Stimulated activated CD4-positive, alpha-beta T cell treated with anti-CD3 and anti-CD28 coated beads, Interleukin-2, amount 100 ng/mL, for 24 hours (primary cell): Measurements from ENCODE around the gene LEFTY2.
A peak's percentile ranks its signal among the peaks of the same experiment; 100 is the strongest.
"Not testable (repeated sequence)": the region's sequence is repeated elsewhere in the genome, so short reads cannot be mapped to it uniquely, and the experiment has no call there.

ENCODE experiments used
- DNase-seq, 2 donors: peaks; one replicate each; pipeline ENCODE4 v3.0.0-alpha.2; 2020

Gene LEFTY2

DNA sequence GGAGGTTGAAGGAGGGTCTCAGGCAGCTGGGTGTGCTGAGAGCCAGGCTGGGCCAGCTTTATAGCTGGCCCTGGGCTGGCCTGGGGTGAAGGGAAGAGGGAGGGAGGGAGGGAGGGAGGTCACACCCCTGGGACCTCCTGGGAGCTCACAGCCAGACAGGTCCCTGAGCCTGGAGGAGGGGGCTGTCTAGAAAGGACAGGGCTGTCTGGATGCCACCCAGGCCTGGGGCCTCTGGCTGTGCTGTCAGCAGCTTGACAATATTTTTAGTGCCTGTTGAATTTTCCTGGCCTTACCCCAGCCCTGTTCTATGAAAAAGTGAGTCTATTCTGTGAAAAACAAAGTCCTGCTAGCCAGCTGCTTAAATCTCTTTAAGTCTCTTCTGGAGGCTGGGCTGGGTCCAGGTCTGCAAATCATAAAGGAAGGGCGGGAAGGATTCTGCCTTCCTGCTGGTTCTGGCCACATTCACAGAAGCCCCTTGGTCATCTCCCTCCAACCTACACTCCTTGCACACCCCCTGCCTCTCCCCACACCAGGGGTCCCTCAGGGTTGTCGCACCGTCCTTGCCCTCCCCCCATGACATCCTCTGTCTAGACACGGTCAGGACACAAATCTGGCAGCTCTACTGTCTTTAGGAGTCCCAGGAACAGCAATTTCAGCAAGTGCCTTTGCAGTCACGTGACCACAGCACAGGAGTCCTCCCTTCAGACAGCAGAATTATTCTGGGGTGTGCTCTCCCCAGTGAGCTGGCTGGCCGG is at the start of gene LEFTY2:
Gene LEFTY2 (minus strand): TSS at position 34 of the 755 bp plus-strand sequence. CDS start 80 bp downstream, outside the sequence.
- DNase-seq = no peak

DNA sequence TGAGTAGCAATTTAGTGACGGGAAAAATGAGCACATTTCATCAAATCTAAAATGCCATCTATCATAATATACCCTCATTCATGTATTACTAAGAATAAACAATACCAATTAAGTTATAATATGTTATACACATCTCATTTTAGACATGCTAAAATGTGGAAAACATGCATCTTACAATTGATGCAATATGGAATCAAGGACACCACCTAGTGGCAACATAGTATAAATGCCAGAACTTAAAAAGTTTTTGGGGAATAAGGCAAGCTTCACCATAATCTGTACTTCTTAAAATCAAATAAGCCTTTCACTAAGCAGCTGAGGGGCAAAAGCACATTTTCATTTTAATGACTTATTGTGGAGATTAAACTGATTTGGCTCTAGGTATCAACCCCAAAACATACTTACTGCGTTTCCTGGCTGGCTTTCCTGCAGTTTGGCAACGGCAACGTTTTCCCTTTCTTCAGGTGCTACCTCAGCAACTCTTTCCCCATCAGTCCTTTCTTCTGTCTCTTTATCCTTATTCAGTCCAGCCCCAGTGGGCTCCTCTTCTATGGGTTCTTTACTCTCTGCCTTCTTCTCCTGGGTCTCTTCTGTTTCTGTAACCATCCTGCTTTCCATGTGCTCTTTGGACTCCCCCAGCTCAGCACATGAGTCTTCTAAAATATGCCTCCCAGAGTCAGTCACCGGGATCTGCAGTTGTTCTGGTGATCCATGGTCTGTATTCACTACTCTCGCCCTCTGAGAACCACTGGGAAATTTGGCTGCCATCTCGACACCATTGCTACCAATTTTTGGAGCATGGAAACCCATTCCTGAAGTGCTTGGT is 46.7 kb upstream of the LEFTY2 start:
- DNase-seq = no peak

- no peak for DNase-seq
Observed at GRCh38 chr1:225981714-225982113, 40.7 kb upstream of the LEFTY2 start.

- no peak for DNase-seq
Observed at GRCh38 chr1:225980005-225980836, 39.2 kb upstream of the LEFTY2 start.

DNA sequence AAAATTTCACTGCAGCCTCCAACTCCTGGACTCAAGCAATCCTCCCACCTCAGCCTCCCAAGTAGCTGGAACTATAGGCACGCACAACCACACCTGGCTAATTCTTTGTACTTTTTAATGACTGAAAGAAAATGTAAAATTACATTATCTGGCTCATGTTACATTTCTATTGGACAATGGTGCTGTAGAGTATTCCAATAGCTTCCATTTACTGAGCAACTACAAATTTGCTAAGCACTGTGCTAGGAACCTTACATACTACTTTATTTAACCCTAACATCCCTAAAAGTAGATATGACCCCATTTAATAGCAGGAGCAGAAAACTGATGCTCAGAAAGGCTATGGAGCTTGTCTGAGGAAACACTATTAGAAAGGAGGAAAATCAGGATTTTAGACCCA is 38.4 kb upstream of the LEFTY2 start:
- no peak for DNase-seq

DNA sequence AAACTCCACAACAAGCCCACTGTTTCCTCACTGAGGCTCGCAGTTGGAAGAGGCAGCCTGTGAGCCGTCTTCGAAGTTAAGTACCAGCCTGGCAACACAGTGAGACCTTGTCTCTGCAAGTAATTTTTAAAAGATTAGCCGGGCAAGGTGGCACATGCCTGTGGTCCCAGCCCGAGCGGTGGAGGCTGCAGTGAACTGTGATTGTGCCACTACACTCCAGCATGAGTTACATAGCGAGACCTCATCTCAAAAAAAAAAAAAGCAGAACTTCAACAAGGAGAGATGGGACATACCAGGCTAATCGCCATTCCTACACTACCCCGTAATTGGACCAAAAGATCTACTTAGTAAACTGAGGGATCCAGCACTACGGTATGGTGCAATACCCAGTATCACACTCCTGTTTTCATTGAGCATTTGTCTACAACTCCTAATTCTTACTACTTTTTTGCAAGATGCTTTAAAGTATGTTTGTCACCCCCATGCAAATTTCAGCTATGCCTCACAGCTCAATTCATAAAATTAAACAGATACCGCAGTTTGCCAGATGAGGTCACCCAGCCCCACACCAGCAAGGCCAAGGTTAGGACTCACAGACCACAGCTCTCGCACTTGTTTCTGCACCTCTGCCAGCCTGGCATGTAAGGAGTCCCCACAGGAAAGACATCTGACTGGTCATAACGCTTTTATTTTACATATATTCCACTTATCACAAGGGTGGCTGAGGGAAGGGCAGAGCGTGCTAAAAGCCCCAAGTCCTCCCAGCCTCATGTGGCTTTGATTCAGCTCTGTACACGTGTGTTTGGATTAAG is 37.1 kb upstream of the LEFTY2 start:
- no peak for DNase-seq

DNA sequence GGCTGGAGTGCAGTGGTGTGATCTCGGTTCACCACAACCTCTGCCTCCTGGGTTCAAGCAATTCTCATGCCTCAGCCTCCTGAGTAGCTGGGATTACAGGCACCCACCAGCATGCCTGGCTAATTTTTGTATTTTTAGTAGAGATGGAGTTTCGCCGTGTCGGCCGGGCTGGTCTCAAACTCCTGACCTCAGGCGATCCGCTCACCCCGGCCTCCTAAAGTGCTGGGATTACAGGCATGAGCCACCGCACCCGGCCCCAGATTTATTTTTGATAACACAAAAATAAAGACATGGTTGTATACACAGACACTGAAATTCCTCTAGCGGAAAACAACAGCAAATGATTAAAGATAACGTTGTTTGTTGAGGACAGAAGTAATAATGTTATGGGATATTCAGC is 34.1 kb upstream of the LEFTY2 start:
- DNase-seq = not testable (repeated sequence)

GRCh38 chr1:225974454-225974853 is 33.4 kb upstream of the LEFTY2 start:
- no peak for DNase-seq

DNA sequence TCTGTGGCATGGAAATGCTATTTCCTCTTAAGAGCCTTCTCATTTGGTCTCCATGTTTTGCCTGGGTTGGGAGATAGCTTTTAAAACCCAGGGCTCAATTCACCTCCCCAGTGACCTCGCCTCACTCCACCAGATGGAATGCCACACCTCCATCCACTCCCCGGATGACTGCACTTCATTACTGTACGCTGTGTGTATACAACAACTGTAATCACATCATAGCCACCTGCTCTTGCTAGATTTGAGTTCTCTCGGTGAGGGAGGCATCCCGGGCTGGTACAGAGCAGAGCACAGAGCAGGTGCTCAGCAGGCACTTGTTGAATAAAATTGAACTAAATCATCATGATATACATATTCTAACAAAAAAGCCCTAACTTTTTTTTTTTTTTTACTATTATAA is 32.1 kb upstream of the LEFTY2 start:
- DNase-seq = no peak

DNA sequence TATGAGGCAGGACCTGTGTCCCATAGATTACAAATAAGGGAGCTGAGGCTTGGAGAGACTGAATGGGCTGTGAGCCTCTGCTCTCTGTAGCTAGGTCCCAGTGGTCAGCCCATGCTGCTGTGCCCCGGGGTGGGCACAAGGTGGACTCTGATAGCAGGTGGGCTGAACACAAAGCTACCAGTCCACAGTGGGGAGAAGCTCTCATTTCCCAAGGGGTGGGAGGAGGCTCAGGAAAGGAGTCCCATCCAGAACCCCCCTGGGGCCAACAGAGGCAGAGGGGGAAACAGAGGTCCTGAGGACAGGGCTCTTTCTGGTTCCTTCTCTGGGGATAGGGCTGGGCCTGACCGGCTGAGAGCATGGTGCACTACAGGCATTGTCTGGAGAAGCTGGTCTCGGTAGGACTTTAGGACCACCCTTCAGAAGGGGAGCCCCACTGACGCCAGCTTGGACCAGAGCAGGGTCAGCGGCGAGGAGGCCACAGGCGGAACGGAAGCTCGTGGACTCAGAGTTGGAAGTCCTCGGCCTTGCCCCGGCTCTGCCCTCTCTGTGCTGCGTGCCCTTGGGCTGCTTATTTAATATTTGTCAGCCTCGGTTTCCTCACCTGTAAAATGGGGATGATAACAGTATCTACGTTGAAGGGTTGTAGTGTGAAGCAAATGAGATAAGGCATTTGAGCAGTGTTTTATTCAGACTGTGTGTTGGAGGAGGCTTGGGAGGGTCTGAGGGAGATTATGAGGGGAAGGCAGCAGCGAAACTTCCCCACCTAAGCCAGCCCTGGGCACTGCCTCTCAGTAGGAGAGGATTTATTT is 31.5 kb upstream of the LEFTY2 start:
- DNase-seq = no peak

DNA sequence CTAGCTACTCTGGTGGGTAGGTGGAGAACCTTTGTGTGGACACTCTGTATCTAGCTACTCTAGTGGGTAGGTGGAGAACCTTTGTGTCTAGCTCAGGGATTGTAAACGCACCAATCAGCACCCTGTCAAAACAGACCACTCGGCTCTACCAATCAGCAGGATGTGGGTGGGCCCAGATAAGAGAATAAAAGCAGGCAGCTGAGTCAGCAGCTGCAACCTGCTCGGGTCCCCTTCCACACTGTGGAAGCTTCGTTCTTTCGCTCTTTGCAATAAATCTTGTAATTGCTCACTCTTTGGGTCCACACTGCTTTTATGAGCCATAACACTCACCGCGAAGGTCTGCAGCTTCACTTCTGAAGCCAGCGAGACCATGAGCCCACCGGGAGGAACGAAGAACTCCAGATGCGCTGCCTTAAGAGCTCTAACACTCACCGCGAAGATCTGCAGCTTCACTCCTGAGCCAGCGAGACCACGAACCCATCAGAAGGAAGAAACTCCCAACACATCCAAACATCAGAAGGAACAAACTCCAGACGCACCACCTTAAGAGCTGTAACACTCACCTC is 29.7 kb upstream of the LEFTY2 start:
- DNase-seq = not testable (repeated sequence)

GRCh38 chr1:225969751-225970150 is 28.7 kb upstream of the LEFTY2 start:
- DNase-seq = not testable (repeated sequence)

DNA sequence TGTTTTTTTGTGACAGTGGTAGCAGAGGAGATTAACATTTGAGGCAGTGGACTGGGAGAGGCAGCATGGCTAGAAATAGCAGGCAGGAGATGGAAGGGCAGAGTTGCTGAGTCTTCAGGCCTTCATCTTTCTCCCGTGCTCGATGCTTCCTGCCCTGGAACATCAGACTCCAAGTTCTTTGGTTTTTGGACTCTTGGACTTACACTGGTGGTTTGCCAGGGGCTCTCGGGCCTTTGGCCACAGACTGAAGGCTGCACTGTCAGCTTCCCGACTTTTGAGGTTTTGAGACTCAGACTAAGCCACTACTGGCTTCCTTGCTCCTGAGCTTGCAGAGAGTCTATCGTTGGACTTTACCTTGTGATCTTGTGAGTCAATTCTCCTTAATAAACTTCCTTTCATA is 24.2 kb upstream of the LEFTY2 start:
- no peak for DNase-seq

GRCh38 chr1:225963735-225964530 is 22.9 kb upstream of the LEFTY2 start:
- DNase-seq = no peak

GRCh38 chr1:225962440-225962975 is 21.5 kb upstream of the LEFTY2 start:
- peak; percentile 71 to 83 for DNase-seq

- DNase-seq = no peak
Observed at GRCh38 chr1:225961659-225962439, 20.8 kb upstream of the LEFTY2 start.

DNA sequence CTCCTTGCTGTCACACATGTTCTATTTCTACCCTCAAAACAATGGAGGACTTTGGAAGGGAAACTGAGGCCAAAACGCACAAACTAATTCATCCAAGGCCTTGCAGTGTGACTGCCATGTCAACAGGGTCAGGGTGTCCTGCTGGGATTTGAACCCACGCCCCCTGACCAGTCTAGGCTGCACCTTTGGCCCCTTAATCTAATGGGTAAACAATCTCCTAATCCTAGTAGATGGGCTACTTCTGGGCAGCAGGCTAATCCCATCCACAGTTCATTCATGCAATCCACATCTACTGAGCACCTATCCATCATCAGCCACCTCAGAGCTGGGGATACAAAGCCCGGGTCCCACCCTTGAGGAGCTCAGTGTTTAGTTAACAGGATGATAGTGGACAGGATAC is 17.0 kb upstream of the LEFTY2 start:
- DNase-seq = no peak

- no peak for DNase-seq
Observed at GRCh38 chr1:225954753-225955152, 13.7 kb upstream of the LEFTY2 start.

DNA sequence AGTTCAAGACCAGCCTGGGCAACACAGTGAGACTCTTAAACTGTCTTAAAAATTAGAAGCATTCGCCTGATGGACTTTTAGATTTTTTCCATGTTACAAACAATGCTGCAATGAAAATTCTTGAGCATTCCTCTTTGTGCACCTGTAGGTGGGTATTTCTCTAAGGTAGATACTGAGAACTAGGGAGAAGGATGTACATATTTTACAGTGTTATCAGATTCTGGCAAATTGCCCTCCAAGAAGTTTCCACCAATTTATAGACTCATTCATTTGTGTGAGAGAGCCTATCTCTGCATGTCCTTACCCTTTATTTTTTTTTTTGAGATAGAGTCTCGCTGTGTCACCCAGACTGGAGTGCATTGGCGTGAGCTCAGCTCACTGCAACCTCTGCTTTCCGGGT is 12.3 kb upstream of the LEFTY2 start:
- DNase-seq = no peak
